K562 (cell line): ENCODE measurements around the gene TMEM120B. TPM values are rescaled to one million over a fixed set of nuclear protein-coding genes. Genes with fewer than 3 reads are reported as not detected.

Source experiments
- CREM ChIP-seq: IDR thresholded peaks from 2 replicates; pipeline ENCODE4 v1.6.1; 2014; ENCODE audit warnings: antibody characterized with exemption, low read depth
- EP400 ChIP-seq: fragments of 450-650 bp; IDR thresholded peaks from 2 replicates; pipeline ENCODE4 v1.6.1; 2017; ENCODE audit warnings: antibody characterized with exemption, mild to moderate bottlenecking, moderate library complexity
- FOXJ3 ChIP-seq: sonication (generic); formaldehyde crosslinking; IDR thresholded peaks from 2 replicates; pipeline ENCODE4 v1.4.0; 2020; ENCODE audit warnings: mild to moderate bottlenecking, missing genetic modification reagents
- HDGF ChIP-seq: fragments of 450-650 bp; IDR thresholded peaks from 2 replicates; pipeline ENCODE4 v1.6.1; 2016
- MTA2 ChIP-seq: fragments of 450-650 bp; IDR thresholded peaks from 2 replicates; pipeline ENCODE4 v1.6.1; 2016; ENCODE audit warnings: low read depth
- TGIF2 ChIP-seq: sonication (generic); formaldehyde crosslinking; IDR thresholded peaks from 2 replicates; pipeline ENCODE4 v1.8.1; 2022; ENCODE audit warnings: mild to moderate bottlenecking, missing genetic modification reagents, moderate library complexity
- ZBTB8A ChIP-seq: fragments of 450-650 bp; IDR thresholded peaks from 2 replicates; pipeline ENCODE4 v1.6.1; 2018; ENCODE audit warnings: mild to moderate bottlenecking, moderate library complexity; ENCODE audit not compliant: partially characterized antibody
- ZNF175 ChIP-seq: fragments of 200-800 bp; sonication (Bioruptor generic); IDR thresholded peaks from 2 replicates; pipeline ENCODE4 v1.6.1; 2016; ENCODE audit warnings: low read depth, mild to moderate bottlenecking, missing genetic modification characterization, missing compliant biosample characterization
- ZNF184 ChIP-seq: sonication (generic); formaldehyde crosslinking; IDR thresholded peaks from 2 replicates; pipeline ENCODE4 v1.5.0; 2020; ENCODE audit warnings: missing genetic modification reagents
- polyA plus RNA-seq, 8 experiments: library from polyadenylated mRNA; depleted of rRNA in 4 of 8; stranded (reverse) in 5 of 8; unstranded in 3 of 8; fragments of >200 nt; fragmentation: Nextera tagmentation in 2 of 8; fragmentation: Illumina TruSeq in 1 of 8; extraction: Ambion mirVana in 2 of 8; extraction: Trizol in 1 of 8; gene quantifications; 2 replicates each; pipeline versions ENCODE4 v1.2.1 to v1.2.3, GENCODE V29; 2011 to 2014; ENCODE audit warnings: inconsistent platforms in 1 of 8, missing spikeins in 1 of 8
- total RNA-seq, 7 experiments: library from RNA; depleted of rRNA in 6 of 7; stranded (reverse); fragments of >200 nt in 6 of 7; fragmentation: Illumina TruSeq in 2 of 7; extraction: Trizol in 2 of 7; gene quantifications; 2 replicates each; pipeline versions ENCODE4 v1.2.1 to v1.2.3, GENCODE V29; 2011 to 2021; ENCODE audit warnings: low replicate concordance in 1 of 7
- TF ChIP-seq, protein P1 (sequence below): fragments of 250-450 bp; sonication (Bioruptor Pico); IDR thresholded peaks from 2 replicates; pipeline ENCODE4 v1.4.0; 2020; ENCODE audit warnings: mild to moderate bottlenecking, moderate library complexity
- TF ChIP-seq, protein P2 (sequence below), 2 experiments: fragments of 450-650 bp; IDR thresholded peaks; 2 replicates each; pipeline ENCODE4 v1.6.1; 2018; ENCODE audit warnings: mild to moderate bottlenecking in 2 of 2, low read depth in 1 of 2; ENCODE audit not compliant: partially characterized antibody in 2 of 2
- TF ChIP-seq, protein P3 (sequence below), 2 experiments: fragments of 450-650 bp; formaldehyde crosslinking in 1 of 2; IDR thresholded peaks; 2 replicates each; pipeline versions ENCODE4 v1.4.0 to v1.6.1; 2014 to 2020; ENCODE audit warnings: mild to moderate bottlenecking in 2 of 2, borderline replicate concordance in 1 of 2, low read depth in 1 of 2

The TMEM120B gene
- total and polyA plus RNA-seq, 9 of the 15 experiments (the other 6 are each of a cell fraction or from before 2014, with no cell fraction given) = 1.7 to 18.6 (median 7.4) TPM

DNA sequence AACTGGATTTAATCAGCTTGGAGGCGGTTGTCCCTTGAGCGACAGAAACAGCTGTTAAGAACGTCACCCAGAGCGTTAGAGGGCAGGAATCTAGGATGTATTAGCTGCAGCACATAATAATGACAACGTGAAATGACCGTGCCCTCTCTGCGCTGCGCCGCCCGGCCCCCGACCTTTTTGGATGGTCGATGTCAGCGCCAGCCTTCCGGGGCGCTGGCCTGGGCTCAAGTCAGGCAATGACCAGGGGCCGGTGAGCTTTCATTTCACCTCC, 427 bp upstream of the TMEM120B start (continued):
- TF ChIP-seq, protein P1, sequence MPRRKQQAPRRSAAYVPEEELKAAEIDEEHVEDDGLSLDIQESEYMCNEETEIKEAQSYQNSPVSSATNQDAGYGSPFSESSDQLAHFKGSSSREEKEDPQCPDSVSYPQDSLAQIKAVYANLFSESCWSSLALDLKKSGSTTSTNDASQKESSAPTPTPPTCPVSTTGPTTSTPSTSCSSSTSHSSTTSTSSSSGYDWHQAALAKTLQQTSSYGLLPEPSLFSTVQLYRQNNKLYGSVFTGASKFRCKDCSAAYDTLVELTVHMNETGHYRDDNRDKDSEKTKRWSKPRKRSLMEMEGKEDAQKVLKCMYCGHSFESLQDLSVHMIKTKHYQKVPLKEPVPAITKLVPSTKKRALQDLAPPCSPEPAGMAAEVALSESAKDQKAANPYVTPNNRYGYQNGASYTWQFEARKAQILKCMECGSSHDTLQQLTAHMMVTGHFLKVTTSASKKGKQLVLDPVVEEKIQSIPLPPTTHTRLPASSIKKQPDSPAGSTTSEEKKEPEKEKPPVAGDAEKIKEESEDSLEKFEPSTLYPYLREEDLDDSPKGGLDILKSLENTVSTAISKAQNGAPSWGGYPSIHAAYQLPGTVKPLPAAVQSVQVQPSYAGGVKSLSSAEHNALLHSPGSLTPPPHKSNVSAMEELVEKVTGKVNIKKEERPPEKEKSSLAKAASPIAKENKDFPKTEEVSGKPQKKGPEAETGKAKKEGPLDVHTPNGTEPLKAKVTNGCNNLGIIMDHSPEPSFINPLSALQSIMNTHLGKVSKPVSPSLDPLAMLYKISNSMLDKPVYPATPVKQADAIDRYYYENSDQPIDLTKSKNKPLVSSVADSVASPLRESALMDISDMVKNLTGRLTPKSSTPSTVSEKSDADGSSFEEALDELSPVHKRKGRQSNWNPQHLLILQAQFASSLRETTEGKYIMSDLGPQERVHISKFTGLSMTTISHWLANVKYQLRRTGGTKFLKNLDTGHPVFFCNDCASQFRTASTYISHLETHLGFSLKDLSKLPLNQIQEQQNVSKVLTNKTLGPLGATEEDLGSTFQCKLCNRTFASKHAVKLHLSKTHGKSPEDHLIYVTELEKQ (CRISPR knock-in tag) = no peak
- TF ChIP-seq, protein P2, sequence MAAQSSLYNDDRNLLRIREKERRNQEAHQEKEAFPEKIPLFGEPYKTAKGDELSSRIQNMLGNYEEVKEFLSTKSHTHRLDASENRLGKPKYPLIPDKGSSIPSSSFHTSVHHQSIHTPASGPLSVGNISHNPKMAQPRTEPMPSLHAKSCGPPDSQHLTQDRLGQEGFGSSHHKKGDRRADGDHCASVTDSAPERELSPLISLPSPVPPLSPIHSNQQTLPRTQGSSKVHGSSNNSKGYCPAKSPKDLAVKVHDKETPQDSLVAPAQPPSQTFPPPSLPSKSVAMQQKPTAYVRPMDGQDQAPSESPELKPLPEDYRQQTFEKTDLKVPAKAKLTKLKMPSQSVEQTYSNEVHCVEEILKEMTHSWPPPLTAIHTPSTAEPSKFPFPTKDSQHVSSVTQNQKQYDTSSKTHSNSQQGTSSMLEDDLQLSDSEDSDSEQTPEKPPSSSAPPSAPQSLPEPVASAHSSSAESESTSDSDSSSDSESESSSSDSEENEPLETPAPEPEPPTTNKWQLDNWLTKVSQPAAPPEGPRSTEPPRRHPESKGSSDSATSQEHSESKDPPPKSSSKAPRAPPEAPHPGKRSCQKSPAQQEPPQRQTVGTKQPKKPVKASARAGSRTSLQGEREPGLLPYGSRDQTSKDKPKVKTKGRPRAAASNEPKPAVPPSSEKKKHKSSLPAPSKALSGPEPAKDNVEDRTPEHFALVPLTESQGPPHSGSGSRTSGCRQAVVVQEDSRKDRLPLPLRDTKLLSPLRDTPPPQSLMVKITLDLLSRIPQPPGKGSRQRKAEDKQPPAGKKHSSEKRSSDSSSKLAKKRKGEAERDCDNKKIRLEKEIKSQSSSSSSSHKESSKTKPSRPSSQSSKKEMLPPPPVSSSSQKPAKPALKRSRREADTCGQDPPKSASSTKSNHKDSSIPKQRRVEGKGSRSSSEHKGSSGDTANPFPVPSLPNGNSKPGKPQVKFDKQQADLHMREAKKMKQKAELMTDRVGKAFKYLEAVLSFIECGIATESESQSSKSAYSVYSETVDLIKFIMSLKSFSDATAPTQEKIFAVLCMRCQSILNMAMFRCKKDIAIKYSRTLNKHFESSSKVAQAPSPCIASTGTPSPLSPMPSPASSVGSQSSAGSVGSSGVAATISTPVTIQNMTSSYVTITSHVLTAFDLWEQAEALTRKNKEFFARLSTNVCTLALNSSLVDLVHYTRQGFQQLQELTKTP (IDR thresholded peaks at IDR 0.05; ENCODE audit: low read depth in 1 of 2, partially characterized antibody in 2 of 2) = peak in 1 of 2 experiments; percentile 10
- peak; percentile 82 for TF ChIP-seq CREM
- TF ChIP-seq HDGF = 0 out of 2 replicates have a peak, but pooled peaks have one; percentile 6
- peak; percentile 31; the same call in 1 of the 2 replicates for TF ChIP-seq EP400
- TF ChIP-seq, protein P3, sequence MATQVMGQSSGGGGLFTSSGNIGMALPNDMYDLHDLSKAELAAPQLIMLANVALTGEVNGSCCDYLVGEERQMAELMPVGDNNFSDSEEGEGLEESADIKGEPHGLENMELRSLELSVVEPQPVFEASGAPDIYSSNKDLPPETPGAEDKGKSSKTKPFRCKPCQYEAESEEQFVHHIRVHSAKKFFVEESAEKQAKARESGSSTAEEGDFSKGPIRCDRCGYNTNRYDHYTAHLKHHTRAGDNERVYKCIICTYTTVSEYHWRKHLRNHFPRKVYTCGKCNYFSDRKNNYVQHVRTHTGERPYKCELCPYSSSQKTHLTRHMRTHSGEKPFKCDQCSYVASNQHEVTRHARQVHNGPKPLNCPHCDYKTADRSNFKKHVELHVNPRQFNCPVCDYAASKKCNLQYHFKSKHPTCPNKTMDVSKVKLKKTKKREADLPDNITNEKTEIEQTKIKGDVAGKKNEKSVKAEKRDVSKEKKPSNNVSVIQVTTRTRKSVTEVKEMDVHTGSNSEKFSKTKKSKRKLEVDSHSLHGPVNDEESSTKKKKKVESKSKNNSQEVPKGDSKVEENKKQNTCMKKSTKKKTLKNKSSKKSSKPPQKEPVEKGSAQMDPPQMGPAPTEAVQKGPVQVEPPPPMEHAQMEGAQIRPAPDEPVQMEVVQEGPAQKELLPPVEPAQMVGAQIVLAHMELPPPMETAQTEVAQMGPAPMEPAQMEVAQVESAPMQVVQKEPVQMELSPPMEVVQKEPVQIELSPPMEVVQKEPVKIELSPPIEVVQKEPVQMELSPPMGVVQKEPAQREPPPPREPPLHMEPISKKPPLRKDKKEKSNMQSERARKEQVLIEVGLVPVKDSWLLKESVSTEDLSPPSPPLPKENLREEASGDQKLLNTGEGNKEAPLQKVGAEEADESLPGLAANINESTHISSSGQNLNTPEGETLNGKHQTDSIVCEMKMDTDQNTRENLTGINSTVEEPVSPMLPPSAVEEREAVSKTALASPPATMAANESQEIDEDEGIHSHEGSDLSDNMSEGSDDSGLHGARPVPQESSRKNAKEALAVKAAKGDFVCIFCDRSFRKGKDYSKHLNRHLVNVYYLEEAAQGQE (IDR thresholded peaks at IDR 0.05; ENCODE audit: borderline replicate concordance) = peak; percentile 95; the same call in 1 of the 2 replicates
- TF ChIP-seq, protein P3 (CRISPR knock-in tag; IDR thresholded peaks at IDR 0.05; ENCODE audit: low read depth) = no peak
- no peak for TF ChIP-seq FOXJ3 (CRISPR knock-in tag)
- no peak for TF ChIP-seq ZNF184
- no peak for TF ChIP-seq ZNF175 (CRISPR knock-in tag)
- TF ChIP-seq ZBTB8A = no peak
- TF ChIP-seq TGIF2 (CRISPR knock-in tag) = no peak
- no peak for TF ChIP-seq MTA2
